Measurements from ENCODE around the gene DNAJC5. TPM values are rescaled to one million over a fixed set of nuclear protein-coding genes. Genes with fewer than 3 reads are reported as not detected.
"Not testable (repeated sequence)": the region's sequence is repeated elsewhere in the genome, so short reads cannot be mapped to it uniquely, and the experiment has no call there.

DNAJC5 gene
- total RNA-seq, 1 donor from 2014 or later, result 25.5 TPM

- no peak for DNase-seq (ENCODE audit: low spot score)
Measured at GRCh38 chr20:63861365-63861934, 33.5 kb upstream of the DNAJC5 start, which contains the start of gene ABHD16B. Gene ABHD16B (plus strand): TSS chr20:63861498. CDS start chr20:63861541, 43 bp downstream.

DNA sequence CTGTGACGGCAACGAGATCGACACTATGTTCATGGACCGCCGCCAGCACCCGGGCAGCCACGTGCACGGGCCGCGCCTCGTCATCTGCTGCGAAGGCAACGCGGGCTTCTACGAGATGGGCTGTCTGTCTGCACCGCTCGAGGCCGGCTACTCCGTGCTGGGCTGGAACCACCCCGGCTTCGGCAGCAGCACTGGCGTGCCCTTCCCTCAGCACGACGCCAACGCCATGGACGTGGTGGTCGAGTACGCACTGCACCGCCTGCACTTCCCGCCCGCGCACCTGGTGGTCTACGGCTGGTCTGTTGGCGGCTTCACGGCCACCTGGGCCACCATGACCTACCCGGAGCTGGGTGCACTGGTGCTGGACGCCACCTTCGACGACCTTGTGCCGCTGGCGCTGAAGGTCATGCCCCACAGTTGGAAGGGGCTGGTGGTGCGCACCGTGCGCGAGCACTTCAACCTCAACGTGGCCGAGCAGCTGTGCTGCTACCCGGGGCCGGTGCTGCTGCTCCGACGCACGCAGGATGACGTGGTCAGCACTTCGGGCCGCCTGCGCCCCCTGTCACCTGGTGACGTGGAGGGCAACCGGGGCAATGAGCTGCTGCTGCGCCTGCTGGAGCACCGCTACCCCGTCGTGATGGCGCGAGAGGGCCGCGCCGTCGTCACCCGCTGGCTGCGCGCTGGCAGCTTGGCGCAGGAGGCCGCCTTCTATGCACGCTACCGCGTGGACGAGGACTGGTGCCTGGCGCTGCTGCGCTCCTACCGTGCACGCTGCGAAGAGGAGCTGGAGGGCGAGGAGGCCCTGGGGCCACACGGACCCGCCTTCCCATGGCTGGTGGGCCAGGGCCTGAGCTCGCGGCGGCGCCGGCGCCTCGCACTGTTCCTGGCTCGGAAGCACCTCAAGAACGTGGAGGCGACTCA is 32.7 kb upstream of the DNAJC5 start:
- DNase-seq (ENCODE audit: low spot score), result no peak

DNA sequence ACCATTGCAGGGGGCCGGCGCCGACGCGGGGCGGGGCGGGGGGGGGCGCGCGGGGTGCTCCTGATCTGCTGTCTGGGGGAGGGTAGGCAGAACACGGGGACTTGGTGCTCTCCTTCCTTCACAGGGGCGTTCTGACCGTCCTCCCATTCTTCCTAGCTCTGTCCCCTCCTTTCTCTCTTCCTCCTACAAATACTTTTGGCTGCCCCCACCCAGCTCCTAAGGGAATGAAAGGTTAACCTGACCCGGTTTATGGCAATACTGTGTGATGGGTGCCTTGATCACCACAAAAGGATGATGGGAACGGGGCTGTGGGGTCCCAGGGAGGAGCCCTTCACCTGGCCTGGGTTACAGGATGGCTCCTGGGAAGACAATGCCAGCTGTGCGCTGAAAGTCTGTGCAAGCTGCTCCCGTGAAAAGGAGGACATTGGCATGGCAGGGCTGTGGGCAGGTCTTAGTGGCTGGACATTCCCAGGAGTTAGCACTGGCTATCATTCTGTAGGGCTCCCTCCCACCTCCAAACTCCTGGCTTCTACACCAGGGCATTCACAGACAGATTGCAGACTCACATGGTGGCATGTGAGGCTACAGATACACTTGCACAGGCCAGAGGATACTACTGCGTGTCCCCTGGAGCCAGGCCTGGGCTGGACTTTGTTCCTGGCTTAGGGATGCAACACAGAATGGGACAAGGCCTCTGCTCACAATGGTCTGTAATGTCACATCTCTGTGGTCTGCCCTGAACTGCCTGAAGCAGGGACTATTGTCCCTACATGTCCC is 31.7 kb upstream of the DNAJC5 start:
- DNase-seq (ENCODE audit: low spot score), result no peak

- peak; percentile 78 for DNase-seq (ENCODE audit: low spot score)
Measured at GRCh38 chr20:63863798-63864544, 31.0 kb upstream of the DNAJC5 start.

DNA sequence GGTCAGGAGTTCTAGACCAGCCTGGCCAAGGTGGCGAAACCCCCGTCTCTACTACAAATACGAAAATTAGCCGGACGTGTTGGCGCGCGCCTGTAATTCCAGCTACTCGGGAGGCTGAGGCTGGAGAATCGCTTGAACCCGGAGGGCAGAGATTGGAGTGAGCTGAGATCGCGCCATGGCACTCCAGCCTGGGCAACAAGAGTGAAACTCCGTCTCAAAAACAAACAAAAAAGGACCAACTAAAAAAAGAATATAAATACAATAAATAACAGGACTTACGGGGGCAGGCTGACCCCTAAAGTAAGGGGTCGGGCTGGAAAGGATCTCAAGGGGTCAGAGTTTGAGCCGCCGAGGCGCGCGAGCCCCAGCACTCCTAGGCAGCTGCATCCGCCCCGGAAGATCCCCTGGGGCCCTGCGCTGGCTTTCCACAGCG is 30.4 kb upstream of the DNAJC5 start:
- DNase-seq (ENCODE audit: low spot score), result no peak

DNA sequence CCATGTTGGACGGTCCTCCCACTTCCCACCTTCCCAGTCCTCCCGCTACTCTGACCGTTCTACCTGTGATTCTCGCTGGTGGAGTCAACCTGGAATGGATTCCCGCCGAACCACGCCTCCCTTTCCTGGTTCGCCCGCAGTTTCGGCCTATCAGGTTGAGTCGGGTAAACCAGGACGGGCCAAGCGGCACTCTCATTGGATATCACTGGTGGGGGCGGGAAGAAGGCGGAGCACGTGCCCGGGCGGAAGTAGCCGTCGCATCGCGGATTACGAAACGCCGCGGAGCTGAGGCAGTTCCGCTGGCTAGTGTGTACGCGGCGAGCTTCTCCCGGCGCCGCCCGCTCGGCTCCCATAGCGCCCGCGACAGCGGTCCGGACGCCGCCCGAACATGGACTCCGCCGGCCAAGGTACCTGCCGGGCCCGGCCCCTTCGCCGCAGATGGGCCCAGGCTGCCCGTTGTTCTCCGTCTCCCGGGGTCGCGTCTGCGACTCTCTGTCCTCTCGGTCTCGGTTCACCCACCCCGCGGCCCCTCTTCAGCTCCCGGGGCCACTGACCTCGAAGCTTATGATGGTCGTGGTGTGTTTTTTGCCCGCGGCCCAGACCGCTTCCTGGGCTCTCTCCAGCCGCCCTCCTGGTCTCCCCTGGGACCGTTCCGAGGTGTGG is 29.8 kb upstream of the DNAJC5 start, which contains the start of gene TPD52L2:
Gene TPD52L2, plus strand, starts transcription at position 293 of the 663 bp plus-strand sequence. Its CDS starts 96 bp downstream, at position 389.
- peak; percentile 99 for DNase-seq (ENCODE audit: low spot score)

GRCh38 chr20:63867042-63867441 is 27.9 kb upstream of the DNAJC5 start:
- not testable (repeated sequence) for DNase-seq (ENCODE audit: low spot score)

- no peak for DNase-seq (ENCODE audit: low spot score)
Measured at GRCh38 chr20:63868264-63868663, 26.7 kb upstream of the DNAJC5 start.

GRCh38 chr20:63873477-63873971 is 21.4 kb upstream of the DNAJC5 start:
- DNase-seq (ENCODE audit: low spot score), result peak; percentile 51

DNA sequence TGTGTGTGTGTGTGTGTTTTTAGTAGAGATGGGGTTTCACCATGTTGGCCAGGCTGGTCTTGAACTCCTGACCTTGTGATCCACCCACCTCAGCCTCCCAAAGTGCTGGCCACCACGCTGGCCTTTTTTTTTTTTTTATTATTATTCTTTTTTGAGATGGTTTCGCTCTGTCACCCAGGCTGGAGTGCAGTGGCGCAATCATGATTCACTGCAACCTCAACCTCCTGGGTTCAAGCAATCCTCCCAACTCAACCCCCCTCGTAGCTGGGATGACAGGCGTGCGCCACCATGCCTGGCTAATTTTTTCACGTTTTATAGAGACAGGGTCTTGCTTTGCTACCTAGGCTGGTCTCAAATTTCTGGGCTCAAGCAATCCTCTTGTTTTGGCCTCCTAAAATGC is 20.7 kb upstream of the DNAJC5 start:
- DNase-seq (ENCODE audit: low spot score), result not testable (repeated sequence)

- DNase-seq (ENCODE audit: low spot score), result no peak
Measured at GRCh38 chr20:63876489-63877036, 18.4 kb upstream of the DNAJC5 start.

GRCh38 chr20:63877755-63878470 is 17.0 kb upstream of the DNAJC5 start:
- no peak for DNase-seq (ENCODE audit: low spot score)

GRCh38 chr20:63878899-63879663 is 15.8 kb upstream of the DNAJC5 start:
- no peak for DNase-seq (ENCODE audit: low spot score)

DNA sequence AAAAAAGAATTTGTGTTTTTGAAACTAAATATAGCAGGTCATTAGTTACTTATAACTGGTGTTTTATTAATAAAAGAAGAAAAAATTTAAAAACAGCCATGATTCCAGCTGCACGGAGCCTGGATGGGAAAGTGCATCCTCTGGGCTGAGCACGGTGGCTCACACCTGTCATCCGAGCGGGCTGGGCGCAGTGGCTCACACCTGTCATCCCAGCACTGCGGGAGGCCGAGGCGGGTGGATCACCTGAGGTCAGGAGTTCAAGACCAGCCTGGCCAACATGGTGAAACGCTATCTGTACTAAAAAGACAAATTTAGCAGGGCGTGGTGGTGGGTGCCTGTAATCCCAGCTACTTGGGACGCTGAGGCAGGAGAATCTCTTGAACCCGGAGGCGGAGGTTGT is 14.0 kb upstream of the DNAJC5 start:
- not testable (repeated sequence) for DNase-seq (ENCODE audit: low spot score)

GRCh38 chr20:63881451-63882226 is 13.3 kb upstream of the DNAJC5 start:
- no peak for DNase-seq (ENCODE audit: low spot score)

DNA sequence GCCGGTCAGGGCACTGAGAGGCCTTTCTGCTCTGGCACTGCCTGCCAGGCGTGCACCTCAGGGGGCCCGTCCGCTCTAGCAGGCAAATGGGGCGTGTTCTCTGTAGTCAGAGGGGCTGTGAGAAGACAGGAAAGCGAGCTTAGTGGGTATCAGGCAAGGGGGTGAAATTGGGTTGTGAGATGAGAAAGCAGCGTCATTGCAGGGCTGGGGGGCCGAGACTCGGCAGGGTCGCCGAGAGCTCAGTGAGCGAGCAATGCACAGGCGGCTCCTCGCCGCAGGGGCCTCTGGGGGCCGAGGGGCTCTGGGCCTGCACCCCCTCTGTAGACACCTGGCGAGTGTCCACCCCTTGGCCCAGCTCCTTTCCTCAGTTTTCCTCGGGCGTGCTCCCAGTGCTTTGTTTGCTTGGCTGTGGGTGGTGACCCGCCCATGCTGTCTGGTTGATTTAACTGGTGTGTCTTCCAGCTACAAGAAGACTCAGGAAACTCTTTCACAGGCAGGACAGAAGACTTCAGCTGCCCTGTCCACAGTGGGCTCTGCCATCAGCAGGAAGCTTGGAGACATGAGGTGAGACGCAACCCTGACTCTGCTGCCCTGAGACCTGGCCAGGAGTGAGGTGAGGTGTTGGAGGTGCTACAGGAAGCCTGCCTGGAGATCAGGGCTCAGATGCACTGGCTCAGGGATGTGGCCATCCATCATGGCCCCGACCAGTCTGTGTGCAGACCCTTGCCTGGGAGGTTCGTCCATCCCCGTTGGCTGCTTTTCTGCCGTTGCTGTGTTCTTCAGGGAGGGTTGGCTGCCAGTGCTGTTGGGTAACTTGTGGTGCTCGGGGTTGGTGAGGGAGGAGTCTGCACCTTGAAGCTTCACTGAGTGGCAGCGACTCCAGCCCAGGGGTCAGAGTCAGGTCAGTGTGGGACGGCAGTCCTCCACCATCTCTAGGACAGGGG is 12.4 kb upstream of the DNAJC5 start:
- no peak for DNase-seq (ENCODE audit: low spot score)

- no peak for DNase-seq (ENCODE audit: low spot score)
Measured at GRCh38 chr20:63883201-63883593, 11.7 kb upstream of the DNAJC5 start.

Measured in umbilical cord (tissue), 2 donors.